Loucy (cell line): Measurements from ENCODE around the gene BMAL1.

Source experiments
- H2AFZ ChIP-seq: fragments of 200-600 bp; sonication (generic); 2 replicates; pipeline ENCODE4 v1.6.0; 2016; ENCODE audit warnings: antibody characterized with exemption, mild to moderate bottlenecking, low read length, moderate library complexity
- H3F3A ChIP-seq: fragments of 200-600 bp; 2 replicates; pipeline ENCODE4 v1.6.0; 2016; ENCODE audit warnings: antibody characterized with exemption, low read depth, mild to moderate bottlenecking
- H3K27me3 ChIP-seq: fragments of 200-600 bp; sonication (generic); 2 replicates; pipeline ENCODE4 v1.6.1; 2014; ENCODE audit warnings: low read length, mild to moderate bottlenecking; ENCODE audit not compliant: insufficient read depth, poor library complexity, severe bottlenecking
- H3K36me3 ChIP-seq: fragments of 200-600 bp; sonication (generic); 2 replicates; pipeline ENCODE4 v1.6.1; 2016; ENCODE audit warnings: low read length; ENCODE audit not compliant: insufficient read depth
- H3K4me1 ChIP-seq: fragments of 200-600 bp; sonication (generic); 2 replicates; pipeline ENCODE4 v1.5.1; 2014; ENCODE audit warnings: low read length, mild to moderate bottlenecking; ENCODE audit not compliant: insufficient read depth, poor library complexity, severe bottlenecking
- H3K4me2 ChIP-seq: fragments of 200-600 bp; sonication (generic); 2 replicates; pipeline ENCODE4 v1.6.0; 2014; ENCODE audit warnings: antibody characterized with exemption, low read length, low read depth, mild to moderate bottlenecking; ENCODE audit not compliant: poor library complexity, severe bottlenecking
- H3K4me3 ChIP-seq: fragments of 200-600 bp; sonication (generic); 2 replicates; pipeline ENCODE4 v1.5.1; 2014; ENCODE audit warnings: low read length, mild to moderate bottlenecking, mixed read lengths; ENCODE audit not compliant: poor library complexity, severe bottlenecking
- H3K79me2 ChIP-seq: fragments of 200-600 bp; sonication (generic); 2 replicates; pipeline ENCODE4 v1.6.1; 2014; ENCODE audit warnings: low read length; ENCODE audit not compliant: insufficient read depth
- H3K9ac ChIP-seq: fragments of 200-600 bp; sonication (generic); 2 replicates; pipeline ENCODE4 v1.6.0; 2014; ENCODE audit warnings: mild to moderate bottlenecking, low read depth, low read length, moderate library complexity; ENCODE audit not compliant: poor library complexity, severe bottlenecking
- H3K9me2 ChIP-seq: fragments of 200-600 bp; sonication (generic); replicated peaks from 2 replicates; pipeline ENCODE4 v1.6.1; 2016; ENCODE audit warnings: low read depth, low read length, mixed read lengths
- H3K9me3 ChIP-seq: fragments of 200-600 bp; sonication (generic); 2 replicates; pipeline ENCODE4 v1.6.1; 2014; ENCODE audit warnings: mild to moderate bottlenecking, antibody characterized with exemption, low read length, low read depth; ENCODE audit not compliant: insufficient read depth
- H4K20me1 ChIP-seq: fragments of 200-600 bp; sonication (generic); 2 replicates; pipeline ENCODE4 v1.6.0; 2014; ENCODE audit warnings: antibody characterized with exemption, low read length, mild to moderate bottlenecking; ENCODE audit not compliant: insufficient read depth, poor library complexity, severe bottlenecking
- EZH2phosphoT487 ChIP-seq: fragments of 200-600 bp; IDR thresholded peaks from 2 replicates; pipeline ENCODE4 v1.6.1; 2018; ENCODE audit warnings: antibody characterized with exemption, mild to moderate bottlenecking, moderate library complexity, borderline replicate concordance
- TF ChIP-seq, protein P1 (sequence below): fragments of 200-600 bp; sonication (generic); conservative IDR thresholded peaks from 2 replicates; pipeline ENCODE4 v1.5.1; 2014; ENCODE audit warnings: mild to moderate bottlenecking, antibody characterized with exemption, low read length

BMAL1 gene

DNA sequence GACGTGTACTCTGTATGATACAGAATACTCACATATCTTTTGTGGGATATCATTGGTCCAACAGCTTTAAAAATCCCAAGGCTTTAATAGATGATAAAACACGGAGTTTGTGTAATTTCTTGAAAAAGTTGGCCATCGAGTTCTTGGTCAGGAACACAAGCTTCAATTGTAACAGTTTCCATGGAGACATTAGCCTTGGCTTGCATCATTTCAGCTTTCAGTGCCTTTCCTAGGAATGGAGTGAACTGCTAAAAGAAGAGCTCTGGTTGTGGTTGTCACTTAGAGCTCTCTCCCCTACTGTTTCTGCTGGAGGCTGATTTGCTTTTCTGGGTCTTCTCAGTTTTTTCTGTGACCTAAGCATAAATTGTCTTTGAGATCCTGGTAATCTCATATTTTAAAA is 14.2 kb downstream of the BMAL1 start:
- H3F3A ChIP-seq, result no peaks in the 10 kb centered on the region
- TF ChIP-seq EZH2phosphoT487, result no peak
- TF ChIP-seq, protein P1, sequence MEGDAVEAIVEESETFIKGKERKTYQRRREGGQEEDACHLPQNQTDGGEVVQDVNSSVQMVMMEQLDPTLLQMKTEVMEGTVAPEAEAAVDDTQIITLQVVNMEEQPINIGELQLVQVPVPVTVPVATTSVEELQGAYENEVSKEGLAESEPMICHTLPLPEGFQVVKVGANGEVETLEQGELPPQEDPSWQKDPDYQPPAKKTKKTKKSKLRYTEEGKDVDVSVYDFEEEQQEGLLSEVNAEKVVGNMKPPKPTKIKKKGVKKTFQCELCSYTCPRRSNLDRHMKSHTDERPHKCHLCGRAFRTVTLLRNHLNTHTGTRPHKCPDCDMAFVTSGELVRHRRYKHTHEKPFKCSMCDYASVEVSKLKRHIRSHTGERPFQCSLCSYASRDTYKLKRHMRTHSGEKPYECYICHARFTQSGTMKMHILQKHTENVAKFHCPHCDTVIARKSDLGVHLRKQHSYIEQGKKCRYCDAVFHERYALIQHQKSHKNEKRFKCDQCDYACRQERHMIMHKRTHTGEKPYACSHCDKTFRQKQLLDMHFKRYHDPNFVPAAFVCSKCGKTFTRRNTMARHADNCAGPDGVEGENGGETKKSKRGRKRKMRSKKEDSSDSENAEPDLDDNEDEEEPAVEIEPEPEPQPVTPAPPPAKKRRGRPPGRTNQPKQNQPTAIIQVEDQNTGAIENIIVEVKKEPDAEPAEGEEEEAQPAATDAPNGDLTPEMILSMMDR, result no peak
- H3K9me3 ChIP-seq, result no peaks in the 10 kb centered on the region
- H4K20me1 ChIP-seq, result no peaks in the 10 kb centered on the region
- H3K79me2 ChIP-seq, result no peaks in the 10 kb centered on the region
- H3K9me2 ChIP-seq, result no peaks in the 10 kb centered on the region
- no peaks in the 10 kb centered on the region for H3K4me1 ChIP-seq
- no peaks in the 10 kb centered on the region for H3K27me3 ChIP-seq
- no peak overlapping the region for H2AFZ ChIP-seq
- H3K4me2 ChIP-seq, result no peak overlapping the region
- no peak overlapping the region for H3K4me3 ChIP-seq
- no peak overlapping the region for H3K9ac ChIP-seq
- H3K36me3 ChIP-seq, result no peaks in the 10 kb centered on the region

DNA sequence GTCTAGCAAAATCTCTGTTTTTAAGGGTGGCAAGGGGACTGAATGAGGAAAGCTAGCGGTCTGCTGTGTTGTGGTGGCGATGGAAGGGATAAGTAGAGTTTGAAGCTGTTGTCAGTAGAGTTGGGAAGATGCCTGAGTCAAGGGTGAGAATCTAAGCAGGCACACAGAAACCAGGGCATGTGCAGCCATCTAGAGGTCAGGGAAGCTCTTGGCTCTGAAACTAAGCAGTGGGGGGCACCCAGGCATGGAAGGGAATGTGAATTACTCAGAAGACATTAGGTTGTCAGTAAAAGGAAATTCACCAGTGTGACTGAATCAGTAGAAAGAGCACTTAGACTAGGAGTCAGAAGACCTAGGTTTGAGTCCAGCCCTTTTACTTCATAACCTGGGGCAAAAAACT is 15.4 kb downstream of the BMAL1 start:
- H3K36me3 ChIP-seq, result no peaks in the 10 kb centered on the region
- no peak overlapping the region for H2AFZ ChIP-seq
- TF ChIP-seq, protein P1, result no peak
- no peak for TF ChIP-seq EZH2phosphoT487
- H3K4me3 ChIP-seq, result no peak overlapping the region
- no peak overlapping the region for H3K9ac ChIP-seq
- no peaks in the 10 kb centered on the region for H4K20me1 ChIP-seq
- H3K27me3 ChIP-seq, result no peaks in the 10 kb centered on the region
- H3F3A ChIP-seq, result no peaks in the 10 kb centered on the region
- no peaks in the 10 kb centered on the region for H3K9me3 ChIP-seq
- no peaks in the 10 kb centered on the region for H3K79me2 ChIP-seq
- no peaks in the 10 kb centered on the region for H3K9me2 ChIP-seq
- H3K4me1 ChIP-seq, result no peaks in the 10 kb centered on the region
- no peak overlapping the region for H3K4me2 ChIP-seq

- Histone ChIP-seq H3F3A (no peaks in the 10 kb centered on the region), H2AFZ (no peak overlapping the region), H3K4me3 (no peak overlapping the region), H3K4me2 (no peak overlapping the region), H3K4me1 (no peaks in the 10 kb centered on the region), H4K20me1 (no peaks in the 10 kb centered on the region), H3K36me3 (no peaks in the 10 kb centered on the region), H3K27me3 (no peaks in the 10 kb centered on the region), H3K9me2 (no peaks in the 10 kb centered on the region), H3K79me2 (no peaks in the 10 kb centered on the region), H3K9me3 (no peaks in the 10 kb centered on the region), H3K9ac (no peak overlapping the region)
- TF ChIP-seq EZH2phosphoT487, result no peak
- TF ChIP-seq, protein P1, result no peak
Measured at GRCh38 chr11:13294178-13294577, 16.6 kb downstream of the BMAL1 start.
